HG03039 (cell line): Measurements from ENCODE around the gene ALS2CL.
"Not testable (repeated sequence)": the region's sequence is repeated elsewhere in the genome, so short reads cannot be mapped to it uniquely, and the experiment has no call there.

Experiments
- ATAC-seq: cut with Tn5 transposase; IDR thresholded peaks from one replicate; pipeline ENCODE4 v1.9.1; 2021; ENCODE audit warnings: mild to moderate bottlenecking, moderate library complexity; ENCODE audit not compliant: unreplicated experiment

Gene ALS2CL

GRCh38 chr3:46705022-46705530, 11.6 kb upstream of the ALS2CL start:
- ATAC-seq, result no peak

- not testable (repeated sequence) for ATAC-seq
Observed at GRCh38 chr3:46704346-46704745, 10.9 kb upstream of the ALS2CL start.

- no peak for ATAC-seq
Observed at GRCh38 chr3:46703013-46703520, 9.6 kb upstream of the ALS2CL start.

- ATAC-seq, result no peak
Observed at GRCh38 chr3:46702246-46703012, 8.9 kb upstream of the ALS2CL start.

GRCh38 chr3:46701181-46701939, 7.9 kb upstream of the ALS2CL start, which contains the start of gene TMIE:
TSS of gene TMIE (plus strand) at chr3:46701392. CDS start at chr3:46701488, 96 bp downstream.
- ATAC-seq, result no peak

GRCh38 chr3:46700772-46701171, 7.3 kb upstream of the ALS2CL start:
- no peak for ATAC-seq

GRCh38 chr3:46699676-46700523, 6.4 kb upstream of the ALS2CL start:
- no peak for ATAC-seq

- no peak for ATAC-seq
Observed at GRCh38 chr3:46695962-46696894, 2.7 kb upstream of the ALS2CL start.

- ATAC-seq, result no peak
Observed at GRCh38 chr3:46695177-46695961, 1.9 kb upstream of the ALS2CL start.

- ATAC-seq, result no peak
Observed at GRCh38 chr3:46694520-46694919, 1.0 kb upstream of the ALS2CL start.

- ATAC-seq, result no peak
Observed at GRCh38 chr3:46693892-46694226, 380 bp upstream of the ALS2CL start.

- no peak for ATAC-seq
Observed at GRCh38 chr3:46692566-46692990, 901 bp downstream of the ALS2CL start.

- no peak for ATAC-seq
Observed at GRCh38 chr3:46690798-46691197, 2.7 kb downstream of the ALS2CL start.

GRCh38 chr3:46685446-46685845, 8.0 kb downstream of the ALS2CL start:
- no peak for ATAC-seq

GRCh38 chr3:46684891-46685290, 8.6 kb downstream of the ALS2CL start:
- no peak for ATAC-seq

- ATAC-seq, result no peak
Observed at GRCh38 chr3:46682974-46683373, 10.5 kb downstream of the ALS2CL start.

- ATAC-seq, result no peak
Observed at GRCh38 chr3:46681856-46682540, 11.5 kb downstream of the ALS2CL start.

GRCh38 chr3:46681387-46681786, 12.1 kb downstream of the ALS2CL start:
- no peak for ATAC-seq
